ENCODE results near the gene FLNB. TPM values are rescaled to one million over a fixed set of nuclear protein-coding genes. Genes with fewer than 3 reads are reported as not detected.

FLNB gene
- total RNA-seq, 4 donors from 2014 or later, result 282 to 707 (median 563) TPM

- Histone ChIP-seq H3K27ac (no peak overlapping the region), H3K27me3 (no peaks in the 10 kb centered on the region), H3K9me3 (no peaks in the 10 kb centered on the region), H3K4me3 (no peak overlapping the region), H3K36me3 (peaks cover 0 to 65% (median 32%) of the 10 kb centered on the region in 4 donors), H3K4me1 (no peaks in the 10 kb centered on the region)
- DNase-seq, result no peak
- WGBS, 2 donors (ENCODE audit: low coverage in 1 of 2), result 94% methylated on average over 16 of the region's 16 CpGs; no CpG with 5 or more reads in 1 of the 2 donors
- intact Hi-C loops (cut with DNase I; ENCODE audit: low total_unique reads), result no loop called here
- in situ Hi-C loops (cut with MboI; ENCODE audit: low pct_ligation_motif_present in 1 of 4, low pct_unique_long_range_greater_than_20kb in 1 of 4, low sequenced_read_pairs in 3 of 4), result loop anchor here in 1 of 4 donors (10.0 kb wide), 1 partner anchor 139 kb away; no protein-coding TSS in a partner anchor
- TF ChIP-seq POLR2A (IDR thresholded peaks at IDR 0.05) (no peak), EP300 (IDR thresholded peaks at IDR 0.05; ENCODE audit: low read depth) (no peak), POLR2AphosphoS5 (IDR thresholded peaks at IDR 0.05) (no peak), CTCF (IDR thresholded peaks at IDR 0.05) (no peak)
Observed at GRCh38 chr3:58153371-58153770, 145.1 kb downstream of the FLNB start.

- Histone ChIP-seq H3K27me3 (no peaks in the 10 kb centered on the region), H3K27ac (no peak overlapping the region), H3K9me3 (no peaks in the 10 kb centered on the region), H3K4me1 (no peaks in the 10 kb centered on the region), H3K4me3 (no peak overlapping the region), H3K36me3 (peaks cover 0 to 60% (median 24%) of the 10 kb centered on the region in 4 donors)
- WGBS, 2 donors (ENCODE audit: low coverage in 1 of 2), result 88 to 100% methylated on average over 2 to 10 of the region's 10 CpGs
- in situ Hi-C loops (cut with MboI; ENCODE audit: low pct_ligation_motif_present in 1 of 4, low pct_unique_long_range_greater_than_20kb in 1 of 4, low sequenced_read_pairs in 3 of 4), result loop anchor here in 1 of 4 donors (10.0 kb wide), 1 partner anchor 140 kb away; no protein-coding TSS in a partner anchor
- intact Hi-C loops (cut with DNase I; ENCODE audit: low total_unique reads), result no loop called here
- no peak for DNase-seq
- TF ChIP-seq POLR2A (IDR thresholded peaks at IDR 0.05) (no peak), POLR2AphosphoS5 (IDR thresholded peaks at IDR 0.05) (no peak), CTCF (IDR thresholded peaks at IDR 0.05) (no peak), EP300 (IDR thresholded peaks at IDR 0.05; ENCODE audit: low read depth) (no peak)
Observed at GRCh38 chr3:58154626-58155449, 146.6 kb downstream of the FLNB start.

- H3K36me3 ChIP-seq, result peaks cover 0 to 50% (median 20%) of the 10 kb centered on the region in 4 donors
- no peaks in the 10 kb centered on the region for H3K27me3 ChIP-seq
- WGBS, 2 donors (ENCODE audit: low coverage in 1 of 2), result 96 to 97% methylated on average over 10 of the region's 10 CpGs
- no peaks in the 10 kb centered on the region for H3K4me1 ChIP-seq
- intact Hi-C loops (cut with DNase I; ENCODE audit: low total_unique reads), result no loop called here
- in situ Hi-C loops (cut with MboI; ENCODE audit: low pct_ligation_motif_present in 1 of 4, low pct_unique_long_range_greater_than_20kb in 1 of 4, low sequenced_read_pairs in 3 of 4), result loop anchor here in 1 of 4 donors (10.0 kb wide), 1 partner anchor 141 kb away; no protein-coding TSS in a partner anchor
- H3K9me3 ChIP-seq, result no peaks in the 10 kb centered on the region
- no peak overlapping the region for H3K4me3 ChIP-seq
- H3K27ac ChIP-seq, result no peak overlapping the region
- no peak for TF ChIP-seq POLR2A (IDR thresholded peaks at IDR 0.05)
- TF ChIP-seq POLR2AphosphoS5 (IDR thresholded peaks at IDR 0.05), result no peak
- TF ChIP-seq EP300 (IDR thresholded peaks at IDR 0.05; ENCODE audit: low read depth), result no peak
- TF ChIP-seq CTCF (IDR thresholded peaks at IDR 0.05), result no peak
- DNase-seq, result no peak
Observed at GRCh38 chr3:58155838-58156237, 147.6 kb downstream of the FLNB start.

GRCh38 chr3:58157700-58158099, 149.5 kb downstream of the FLNB start:
- Histone ChIP-seq H3K27ac (peak overlapping the region; percentile 20 to 72 (median 50)), H3K4me3 (no peak overlapping the region), H3K36me3 (peaks cover 0 to 40% (median 20%) of the 10 kb centered on the region in 4 donors), H3K9me3 (no peaks in the 10 kb centered on the region), H3K27me3 (no peaks in the 10 kb centered on the region), H3K4me1 (peaks cover 0 to 4% (median 0%) of the 10 kb centered on the region in 4 donors)
- 85 to 91% methylated on average over 10 to 11 of the region's 11 CpGs for WGBS, 2 donors (ENCODE audit: low coverage in 1 of 2)
- intact Hi-C loops (cut with DNase I; ENCODE audit: low total_unique reads), result no loop called here
- no peak for DNase-seq
- TF ChIP-seq POLR2AphosphoS5 (IDR thresholded peaks at IDR 0.05) (no peak), POLR2A (IDR thresholded peaks at IDR 0.05) (no peak), EP300 (IDR thresholded peaks at IDR 0.05; ENCODE audit: low read depth) (no peak)
- in situ Hi-C loops (cut with MboI; ENCODE audit: low pct_ligation_motif_present in 1 of 4, low pct_unique_long_range_greater_than_20kb in 1 of 4, low sequenced_read_pairs in 3 of 4), result loop anchor here in 1 of 4 donors (10.0 kb wide), 1 partner anchor 143 kb away; no protein-coding TSS in a partner anchor
